Midbrain (tissue), 1 donor: ENCODE measurements around the gene CDC20.
A peak's percentile ranks its signal among the peaks of the same experiment; 100 is the strongest.
"Not testable (repeated sequence)": the region's sequence is repeated elsewhere in the genome, so short reads cannot be mapped to it uniquely, and the experiment has no call there.

Experiments
- DNase-seq: peaks from one replicate; lab custom pipeline; 2025; lab: John Stamatoyannopoulos, UW

CDC20 gene

DNA sequence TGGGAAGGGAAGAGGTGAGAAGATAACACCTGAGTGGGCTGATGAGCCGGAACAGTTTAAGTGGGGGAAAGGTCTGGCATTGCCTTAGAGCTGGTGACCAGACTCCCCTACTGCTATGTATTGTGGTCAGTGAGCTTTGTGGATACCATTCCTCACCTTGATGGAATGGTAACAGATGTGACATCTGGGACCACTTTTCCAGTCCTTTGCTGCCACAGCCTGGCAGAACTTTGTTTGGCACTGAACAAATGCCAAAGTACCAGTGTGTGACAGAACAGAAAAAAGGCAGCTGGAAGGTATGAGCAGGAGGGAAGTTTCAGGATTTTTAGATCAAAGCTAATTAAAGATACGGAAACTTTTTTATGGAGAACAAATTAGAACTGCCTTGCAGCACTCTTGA lies 24.7 kb downstream of the CDC20 start:
- peak; percentile 63 for DNase-seq

DNA sequence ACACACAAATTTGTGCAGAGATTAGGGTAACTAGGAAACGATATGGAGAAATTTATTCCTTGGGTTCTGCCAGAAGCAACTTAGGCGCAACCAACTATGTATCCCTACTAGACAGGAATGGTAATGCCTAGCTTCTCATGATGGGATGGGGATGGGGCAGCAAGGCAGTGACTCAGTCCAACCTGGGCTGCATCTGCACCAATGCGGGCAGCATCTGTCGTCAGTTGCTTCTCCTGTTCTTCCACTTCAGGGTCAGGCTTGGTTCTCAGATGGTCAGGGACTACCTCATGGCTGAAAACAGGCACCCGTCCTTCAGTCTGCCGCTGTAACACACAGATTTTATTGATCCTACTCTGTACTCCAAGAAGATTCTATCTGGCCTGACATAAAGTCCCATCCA lies 27.9 kb downstream of the CDC20 start:
- DNase-seq = no peak

DNA sequence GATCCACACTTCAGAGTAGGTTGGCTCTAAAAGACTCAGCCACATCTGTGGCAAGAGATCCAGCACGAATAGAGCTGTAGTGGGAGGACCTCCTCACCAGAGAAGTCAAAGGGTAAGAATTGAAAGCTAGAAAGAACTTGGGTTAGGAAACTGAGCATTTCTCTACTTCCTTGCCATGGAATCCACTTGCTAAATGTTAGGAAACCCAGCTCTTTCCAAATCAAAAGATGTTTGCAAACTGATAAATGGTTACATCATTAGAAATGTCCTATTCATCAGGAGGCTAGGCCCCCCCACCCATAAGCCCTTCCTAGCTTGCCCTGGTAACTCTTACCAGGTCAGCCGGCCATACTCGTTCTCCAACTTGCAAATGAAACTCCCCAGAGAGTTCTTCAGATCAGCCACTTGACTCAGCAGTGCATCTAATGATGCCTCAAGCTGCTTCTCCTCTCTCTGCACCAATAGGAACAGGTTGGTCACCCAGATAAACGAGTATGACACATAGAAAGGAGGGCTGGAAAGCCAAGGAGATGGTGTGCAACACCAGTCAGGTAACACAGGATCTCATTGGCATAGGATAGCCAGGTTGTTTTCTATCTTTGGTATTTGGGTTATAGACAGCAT lies 29.3 kb downstream of the CDC20 start:
- DNase-seq = no peak

DNA sequence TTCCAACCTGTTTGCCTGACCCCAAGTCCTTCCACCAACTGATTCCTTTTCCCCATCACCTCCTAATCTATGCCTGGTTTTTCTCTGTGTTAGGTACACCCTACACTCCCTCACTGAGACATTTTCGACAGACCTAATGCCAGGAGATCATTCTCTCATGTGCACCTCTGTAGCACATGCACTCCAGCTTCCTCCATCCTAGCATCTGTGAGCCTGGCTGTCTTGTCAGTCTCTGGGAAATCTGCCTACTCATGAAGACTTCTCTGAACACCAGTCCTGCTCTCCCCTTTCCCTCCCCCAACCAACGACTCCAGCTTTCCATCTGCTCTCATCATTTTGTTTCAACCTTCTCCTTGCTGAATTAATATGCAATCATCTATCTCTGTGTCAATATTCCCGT lies 29.8 kb downstream of the CDC20 start:
- no peak for DNase-seq

DNA sequence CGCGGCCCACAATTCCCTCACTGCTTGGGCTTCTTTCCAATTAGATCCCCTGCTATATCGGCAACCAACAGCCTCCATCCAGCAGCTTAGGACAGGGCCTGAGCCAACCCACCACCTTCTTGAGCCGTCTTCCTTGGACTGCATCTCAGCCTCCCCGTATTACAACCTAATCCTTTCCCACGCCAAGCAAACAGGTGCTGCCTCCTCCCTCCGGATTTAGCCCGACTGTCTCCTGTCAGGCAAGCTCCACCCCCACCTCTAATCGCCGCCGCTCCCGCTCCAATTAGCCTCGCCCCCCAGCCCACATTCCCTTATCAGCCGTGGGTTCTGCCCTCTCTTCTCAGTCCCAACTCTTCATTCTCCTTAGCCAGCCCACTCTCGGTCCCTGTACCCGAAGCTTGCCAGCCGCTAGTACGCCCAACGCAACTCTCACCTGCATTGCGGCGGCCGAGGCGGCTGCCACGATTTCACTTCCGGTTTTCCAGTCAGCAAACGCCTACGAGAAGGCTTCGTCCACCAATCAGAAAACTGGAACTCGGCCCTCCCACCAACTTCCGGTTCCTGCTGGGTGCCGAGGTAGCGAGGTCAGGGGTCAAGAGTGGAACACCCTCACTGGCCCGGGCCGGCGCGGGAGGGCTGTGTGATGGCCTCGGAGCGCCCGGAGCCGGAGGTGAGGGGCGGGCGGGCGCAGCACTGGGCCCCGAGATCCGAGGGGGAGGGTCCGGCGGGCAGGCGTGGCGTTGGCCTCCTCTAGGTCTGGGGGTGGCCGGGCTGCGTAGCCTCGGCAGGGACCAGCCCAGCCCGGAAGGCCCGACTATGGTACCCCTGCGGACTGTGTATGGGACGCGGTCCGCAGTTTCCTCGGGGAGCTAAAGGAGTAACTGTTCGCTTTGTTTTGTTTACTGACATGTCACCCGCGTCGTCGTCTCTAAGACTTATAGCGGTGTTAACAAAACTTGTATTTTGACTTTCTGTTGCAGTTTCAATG lies 30.8 kb downstream of the CDC20 start, which contains the start of the genes MED8 and SZT2:
TSS of gene MED8 (minus strand) at position 475 of the 988 bp plus-strand sequence. CDS start at position 439, 36 bp downstream.
TSS of gene SZT2 (plus strand) at position 574 of the 988 bp plus-strand sequence. CDS start at position 644, 70 bp downstream.
- peak; percentile 96 for DNase-seq

DNA sequence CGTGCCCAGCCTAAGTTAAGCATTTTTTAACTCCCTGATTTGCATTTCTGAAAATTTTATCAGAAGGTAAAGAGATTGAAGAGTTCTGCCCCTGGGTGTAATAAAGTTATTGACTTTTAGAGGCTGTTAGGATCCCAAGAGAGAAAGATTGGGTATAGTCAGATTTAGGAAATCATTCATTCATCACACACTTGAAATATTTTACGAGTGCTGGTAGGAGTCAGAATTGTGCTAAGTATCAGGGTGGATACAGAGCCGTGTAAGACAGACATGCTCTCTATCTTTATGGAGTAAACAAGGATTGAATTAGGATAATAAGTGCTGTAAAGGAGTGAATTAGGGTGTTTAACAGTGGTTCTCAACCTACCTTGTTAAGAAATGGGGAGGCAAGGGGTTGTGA lies 33.9 kb downstream of the CDC20 start:
- DNase-seq = no peak

DNA sequence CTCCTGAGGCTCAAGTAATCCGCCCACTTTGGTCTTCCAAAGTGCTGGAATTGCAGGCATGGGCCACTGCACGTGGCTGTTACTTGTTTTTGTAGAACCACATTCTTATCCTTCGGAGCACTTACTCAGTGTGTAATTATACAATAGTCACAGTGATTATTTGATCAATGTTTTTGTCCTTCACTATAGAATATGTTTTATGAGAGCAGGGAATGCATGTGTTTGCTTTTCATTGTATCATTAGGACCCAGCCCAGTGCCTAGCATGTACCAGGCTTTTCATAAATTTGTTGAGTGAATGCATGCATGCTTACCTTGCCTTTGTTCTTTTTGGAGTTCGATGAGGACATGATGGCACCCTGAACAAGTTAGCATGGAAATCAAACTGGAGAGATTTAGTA lies 36.7 kb downstream of the CDC20 start:
- no peak for DNase-seq

DNA sequence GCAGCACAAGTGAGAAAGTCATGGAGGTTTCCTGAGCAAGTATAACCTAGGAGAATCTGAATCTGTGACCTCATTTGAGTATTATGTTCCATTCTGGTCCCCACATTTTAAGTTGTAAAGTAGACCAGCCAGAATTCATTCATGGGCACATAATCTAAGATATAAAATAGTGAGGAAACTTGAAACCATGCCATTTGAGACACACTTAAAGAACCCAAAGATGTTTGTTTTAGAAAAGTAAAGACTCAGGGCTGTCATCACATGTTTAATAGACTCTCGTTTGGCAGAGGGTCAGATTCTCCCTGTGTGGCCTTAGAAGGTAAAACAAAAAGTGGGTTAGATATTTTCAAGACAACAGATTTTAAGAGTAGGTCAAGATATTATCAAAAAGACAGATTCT lies 37.3 kb downstream of the CDC20 start:
- DNase-seq = no peak

DNA sequence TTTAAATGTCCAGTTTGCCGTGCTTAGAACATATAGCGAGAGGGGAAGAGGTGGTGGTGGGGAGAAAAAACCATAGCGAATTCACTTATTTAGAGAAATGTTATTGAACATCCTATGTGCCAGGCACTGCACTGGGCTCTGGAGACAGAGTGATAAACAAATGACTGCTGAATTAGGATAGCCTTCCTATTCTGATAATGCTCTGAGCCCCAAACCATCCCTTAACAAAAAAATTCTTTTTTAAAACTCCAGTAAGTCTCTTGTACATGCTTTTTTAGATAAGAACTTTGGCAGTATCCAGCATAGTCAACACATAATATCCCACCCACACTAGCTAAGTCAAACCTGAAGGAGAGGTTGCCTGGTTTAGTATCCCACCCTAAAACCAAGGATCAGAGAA lies 39.4 kb downstream of the CDC20 start:
- DNase-seq = no peak

DNA sequence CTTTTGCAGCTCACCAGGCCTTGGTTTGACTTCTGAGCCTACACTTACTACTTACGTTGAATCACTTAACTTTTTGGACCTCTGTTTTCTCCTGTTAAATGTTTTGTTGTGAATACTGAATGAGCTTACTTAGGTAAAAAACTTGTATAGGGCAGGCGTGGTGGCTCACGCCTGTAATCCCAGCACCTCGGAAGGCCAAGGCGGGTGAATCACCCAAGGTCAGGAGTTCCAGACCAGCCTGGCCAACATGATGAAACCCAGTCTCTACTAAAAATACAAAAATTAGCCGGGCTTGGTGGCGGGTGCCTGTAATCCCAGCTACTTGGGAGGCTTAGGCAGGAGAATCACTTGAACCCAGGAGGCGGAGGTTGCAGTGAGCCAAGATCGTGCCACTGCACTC lies 41.7 kb downstream of the CDC20 start:
- not testable (repeated sequence) for DNase-seq

DNA sequence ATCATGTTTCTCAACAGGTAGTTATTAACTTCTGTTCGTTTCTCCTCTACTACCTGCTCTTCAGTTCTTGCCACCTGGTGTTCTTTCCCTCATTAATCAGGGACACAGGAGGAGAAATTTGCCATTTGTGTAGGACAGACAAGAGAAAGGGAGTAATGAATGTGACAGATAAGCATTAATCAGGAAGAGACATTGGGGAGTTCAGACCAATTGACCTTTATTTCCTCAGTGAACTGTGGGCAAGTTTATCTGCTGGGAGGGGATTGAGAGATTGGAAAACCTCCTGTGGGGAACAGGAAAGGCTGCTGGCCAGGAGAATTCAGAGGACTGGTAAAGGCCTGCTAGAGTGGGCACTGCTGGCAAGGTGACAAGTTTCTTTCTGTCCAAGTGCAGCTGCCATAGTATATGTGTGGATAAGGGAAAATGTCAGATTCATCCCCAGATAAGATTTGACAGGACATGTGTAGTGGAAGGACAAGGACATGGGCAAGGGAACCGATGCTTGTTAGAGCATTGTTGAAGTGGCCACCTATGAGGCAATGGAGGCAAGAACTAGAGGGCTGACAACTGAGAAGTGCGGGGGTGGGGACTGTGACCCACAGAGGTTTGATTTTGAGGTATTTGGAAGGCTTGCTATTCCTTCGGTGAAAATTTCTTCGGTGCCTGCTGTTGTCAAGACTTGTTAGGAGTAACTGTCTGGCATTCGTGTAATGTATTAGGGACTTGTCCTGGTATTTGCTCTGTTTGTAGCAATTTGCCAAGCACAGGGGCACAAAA lies 43.5 kb downstream of the CDC20 start:
- DNase-seq = no peak

DNA sequence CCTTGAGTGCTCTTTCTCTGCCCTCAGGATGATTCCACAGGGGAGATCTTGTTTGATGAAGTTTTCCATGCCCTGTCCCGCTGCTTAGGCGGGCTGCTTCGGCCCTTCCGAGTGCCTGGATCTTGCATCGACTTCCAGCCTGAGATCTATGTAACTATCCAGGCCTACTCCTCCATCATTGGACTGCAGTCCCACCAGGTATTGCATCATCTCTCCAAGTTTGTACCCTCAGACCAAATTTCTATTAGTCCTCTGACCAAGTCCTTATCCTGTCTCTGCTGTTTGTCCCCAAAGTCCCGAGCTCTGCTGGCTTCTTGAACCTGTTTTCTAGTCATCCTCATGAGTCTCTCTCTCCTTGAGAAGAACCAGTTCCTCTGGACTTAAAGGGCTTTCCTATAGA lies 45.6 kb downstream of the CDC20 start:
- no peak for DNase-seq

DNA sequence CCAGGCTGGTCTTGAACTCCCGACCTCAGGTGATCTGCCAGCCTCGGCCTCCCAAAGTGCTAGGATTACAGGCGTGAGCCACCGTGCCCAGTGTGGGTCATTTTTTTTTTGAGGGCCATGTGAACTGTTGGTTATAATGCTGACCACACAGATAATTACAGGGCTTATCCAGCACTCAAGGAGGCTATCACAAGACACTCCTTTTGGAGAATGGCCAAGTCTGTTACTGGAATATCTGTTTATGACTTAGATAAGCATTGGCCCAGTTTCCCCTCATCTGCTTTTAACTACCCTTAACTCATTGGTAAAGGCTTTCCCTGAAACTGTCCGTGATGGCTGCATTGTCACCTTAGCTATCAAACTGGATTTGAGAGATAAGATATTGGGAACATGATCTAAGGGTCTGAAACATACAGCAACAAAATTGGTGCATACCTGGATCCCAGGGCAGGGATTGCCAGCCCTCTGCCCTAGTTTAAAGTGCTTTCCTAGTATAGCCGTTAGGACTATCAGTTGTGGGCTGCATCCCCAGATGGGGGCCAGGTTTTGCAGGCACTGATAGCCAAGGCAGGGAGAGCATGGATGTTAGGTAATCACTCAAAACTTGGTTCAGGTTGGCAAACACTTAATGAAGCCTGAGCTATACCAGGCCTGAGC lies 46.6 kb downstream of the CDC20 start:
- DNase-seq = no peak

DNA sequence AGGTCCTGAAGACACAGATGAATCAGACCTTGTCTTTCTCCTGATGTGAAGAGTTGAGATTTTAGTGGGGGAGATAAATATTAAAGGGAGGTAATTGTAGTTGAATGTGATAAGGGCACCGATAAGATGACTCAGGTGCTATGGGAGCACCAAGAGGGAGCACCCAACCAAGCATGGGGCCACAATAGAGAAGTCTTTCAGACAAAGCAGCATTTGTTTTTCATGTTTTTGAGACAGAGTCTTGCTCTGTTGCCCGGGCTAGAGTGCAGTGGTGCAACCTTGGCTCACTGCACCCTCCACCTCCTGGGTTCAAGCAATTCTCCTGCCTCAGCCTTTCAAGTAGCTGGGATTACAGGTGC lies 47.1 kb downstream of the CDC20 start:
- no peak for DNase-seq

DNA sequence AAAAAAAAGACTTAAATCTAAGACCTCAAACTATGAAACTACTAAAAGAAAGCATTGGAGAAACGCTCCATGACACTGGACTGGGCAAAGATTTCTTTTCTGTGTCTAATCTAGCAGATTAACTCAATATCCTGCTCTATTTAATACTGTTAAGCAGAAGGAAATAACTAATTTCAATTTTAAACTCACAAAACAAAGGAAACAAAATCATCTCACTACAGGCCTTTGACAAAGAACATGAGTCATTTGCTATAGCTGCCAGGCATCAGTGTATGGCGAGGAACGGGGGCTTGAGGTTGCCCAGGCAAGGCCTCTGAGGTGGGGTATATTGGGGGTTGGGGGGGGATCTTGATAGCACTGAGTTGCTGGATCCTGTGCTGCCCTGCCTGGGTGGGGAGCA lies 51.8 kb downstream of the CDC20 start:
- no peak for DNase-seq
